Suprapubic skin (tissue), 4 donors: ENCODE data around the gene CTNNBL1.

Source experiments
- CTCF ChIP-seq, 2 donors: fragments of 200-600 bp in 1 of 2; fragments of 450-650 bp in 1 of 2; sonication (generic) in 1 of 2; IDR thresholded peaks; one replicate each; pipeline ENCODE4 v1.5.1; 2016 to 2019; ENCODE audit warnings: antibody characterized with exemption in 2 of 2, mild to moderate bottlenecking in 1 of 2, moderate library complexity in 1 of 2
- EP300 ChIP-seq: sonication (generic); formaldehyde crosslinking; IDR thresholded peaks from one replicate; pipeline ENCODE4 v1.6.1; 2017; ENCODE audit warnings: antibody characterized with exemption
- POLR2A ChIP-seq, 2 donors: fragments of 450-650 bp; IDR thresholded peaks; one replicate each; pipeline ENCODE4 v1.6.1; 2017; ENCODE audit warnings: antibody characterized with exemption in 2 of 2, mild to moderate bottlenecking in 2 of 2, moderate library complexity in 2 of 2
- POLR2AphosphoS5 ChIP-seq, 3 donors: sonication (generic); formaldehyde crosslinking; IDR thresholded peaks; one replicate each; pipeline ENCODE4 v1.6.1; 2017; ENCODE audit warnings: antibody characterized with exemption in 3 of 3

GRCh38 chr20:37797669-37798175 is 103.9 kb downstream of the CTNNBL1 start:
- TF ChIP-seq EP300 (no peak), CTCF (IDR thresholded peaks at IDR 0.05) (no peak), POLR2AphosphoS5 (IDR thresholded peaks at IDR 0.05) (no peak), POLR2A (IDR thresholded peaks at IDR 0.05) (no peak)
